SK-N-SH (cell line): Measurements from ENCODE around the gene PPIF. TPM values are rescaled to one million over a fixed set of nuclear protein-coding genes. Genes with fewer than 3 reads are reported as not detected.

Experiments
- CTCF ChIA-PET: fragments of 300-600, 350-600 bp; formaldehyde crosslinking; extraction: SDS; loops from one replicate; lab custom pipeline; 2021; lab: Yijun Ruan, JAX
- POLR2A ChIA-PET: fragments of 350-600 bp; sonication (Branson Sonifier 250); formaldehyde crosslinking; extraction: SDS; loops from one replicate; lab custom pipeline; 2020; ENCODE audit warnings: antibody characterized with exemption, inconsistent platforms; lab: Yijun Ruan, JAX
- DNase-seq: peaks from one replicate; pipeline ENCODE4 v3.0.0; 2012
- H2AFZ ChIP-seq: fragments of 200-600 bp; sonication (generic); 2 replicates; pipeline ENCODE4 v1.8.1; 2016; ENCODE audit warnings: antibody characterized with exemption, mild to moderate bottlenecking, low read depth
- H3F3A ChIP-seq: fragments of 200-600 bp; sonication (generic); replicated peaks from 2 replicates; pipeline ENCODE3; 2016; ENCODE audit warnings: antibody characterized with exemption, mild to moderate bottlenecking; ENCODE audit not compliant: insufficient read depth
- H3K27ac ChIP-seq, 2 experiments: fragments of 200-500 bp in 1 of 2; fragments of 200-600 bp in 1 of 2; sonication (Bioruptor generic) in 1 of 2; sonication (generic), shearing (Covaris generic) in 1 of 2; 2 replicates each; pipeline versions ENCODE4 v1.5.1 to v1.6.1; 2014 to 2016; ENCODE audit warnings: low read depth in 2 of 2, inconsistent platforms in 1 of 2, low read length in 1 of 2, mild to moderate bottlenecking in 1 of 2, mixed read lengths in 1 of 2
- H3K27me3 ChIP-seq: fragments of 200-600 bp; sonication (generic), shearing (Covaris generic); 2 replicates; pipeline ENCODE4 v1.6.1; 2016; ENCODE audit warnings: mixed run types; ENCODE audit not compliant: insufficient read depth
- H3K36me3 ChIP-seq, 2 experiments: fragments of 200-500 bp in 1 of 2; fragments of 200-600 bp in 1 of 2; sonication (Bioruptor generic) in 1 of 2; sonication (generic) in 1 of 2; replicated peaks in 1 of 2; 2 replicates each; pipeline versions ENCODE3 to v1.5.1; 2014 to 2016; ENCODE audit warnings: low read length in 1 of 2, mild to moderate bottlenecking in 1 of 2; ENCODE audit not compliant: insufficient read depth in 2 of 2, control insufficient read depth in 1 of 2
- H3K4me1 ChIP-seq, 2 experiments: fragments of 200-500 bp in 1 of 2; fragments of 200-600 bp in 1 of 2; sonication (Bioruptor generic) in 1 of 2; sonication (generic), shearing (Covaris generic) in 1 of 2; 2 replicates each; pipeline versions ENCODE4 v1.5.1 to v1.6.1; 2014 to 2016; ENCODE audit warnings: low read depth in 1 of 2, low read length in 1 of 2, mixed run types in 1 of 2; ENCODE audit not compliant: insufficient read depth in 2 of 2, control insufficient read depth in 1 of 2
- H3K4me2 ChIP-seq: fragments of 200-600 bp; sonication (generic), shearing (Covaris generic); 2 replicates; pipeline ENCODE4 v1.6.1; 2017; ENCODE audit warnings: mixed run types
- H3K4me3 ChIP-seq, 2 experiments: fragments of 200-500 bp in 1 of 2; fragments of 200-600 bp in 1 of 2; sonication (Bioruptor generic) in 1 of 2; sonication (generic), shearing (Covaris generic) in 1 of 2; 2 replicates each; pipeline versions ENCODE4 v1.5.1 to v1.8.1; 2014 to 2016; ENCODE audit warnings: low read depth in 2 of 2, inconsistent platforms in 1 of 2, low read length in 1 of 2, mild to moderate bottlenecking in 1 of 2, mixed read lengths in 1 of 2, moderate library complexity in 1 of 2
- H3K79me2 ChIP-seq: fragments of 200-600 bp; sonication (generic); 2 replicates; pipeline ENCODE4 v1.8.1; 2017; ENCODE audit warnings: mild to moderate bottlenecking; ENCODE audit not compliant: insufficient read depth
- H3K9ac ChIP-seq: fragments of 200-600 bp; sonication (generic); 2 replicates; pipeline ENCODE4 v1.6.1; 2017; ENCODE audit warnings: mixed run types
- H3K9me2 ChIP-seq: fragments of 200-600 bp; sonication (generic); 2 replicates; pipeline ENCODE4 v1.6.1; 2017; ENCODE audit warnings: mixed run types
- H3K9me3 ChIP-seq: fragments of 200-600 bp; sonication (generic); 2 replicates; pipeline ENCODE4 v1.6.1; 2017; ENCODE audit warnings: mixed run types, mild to moderate bottlenecking, moderate library complexity
- H4K20me1 ChIP-seq: fragments of 200-600 bp; sonication (generic); 2 replicates; pipeline ENCODE4 v1.6.1; 2017; ENCODE audit warnings: mild to moderate bottlenecking, mixed run types; ENCODE audit not compliant: insufficient read depth
- ELF1 ChIP-seq: IDR thresholded peaks from 2 replicates; pipeline ENCODE4 v1.4.0; 2012
- FOSL2 ChIP-seq: IDR thresholded peaks from 2 replicates; pipeline ENCODE4 v1.4.0; 2012; ENCODE audit warnings: low read depth, mild to moderate bottlenecking, moderate library complexity, borderline replicate concordance
- FOXJ3 ChIP-seq: sonication (generic); formaldehyde crosslinking; IDR thresholded peaks from 2 replicates; pipeline ENCODE4 v1.5.1; 2020; ENCODE audit warnings: mild to moderate bottlenecking, missing genetic modification reagents
- FOXM1 ChIP-seq: IDR thresholded peaks from 2 replicates; pipeline ENCODE4 v1.4.0; 2012; ENCODE audit warnings: low read depth, mild to moderate bottlenecking
- GABPA ChIP-seq: IDR thresholded peaks from 2 replicates; pipeline ENCODE4 v1.4.0; 2012; ENCODE audit warnings: low read depth, mild to moderate bottlenecking
- GATA2 ChIP-seq: sonication (generic); formaldehyde crosslinking; IDR thresholded peaks from 2 replicates; pipeline ENCODE4 v1.5.0; 2020; ENCODE audit warnings: mild to moderate bottlenecking, missing genetic modification reagents
- IRF3 ChIP-seq: fragments of 150-350 bp; IDR thresholded peaks from 2 replicates; pipeline ENCODE4 v1.6.1; 2016; ENCODE audit warnings: mild to moderate bottlenecking, low read depth, low read length
- JUND ChIP-seq: IDR thresholded peaks from 2 replicates; pipeline ENCODE4 v1.4.0; 2012
- MAX ChIP-seq: IDR thresholded peaks from 2 replicates; pipeline ENCODE4 v1.4.0; 2012; ENCODE audit warnings: low read depth
- MEF2A ChIP-seq: IDR thresholded peaks from 2 replicates; pipeline ENCODE4 v1.4.0; 2012; ENCODE audit warnings: low read depth, borderline replicate concordance
- NFIC ChIP-seq: IDR thresholded peaks from 2 replicates; pipeline ENCODE4 v1.4.0; 2012; ENCODE audit warnings: borderline replicate concordance
- PBX3 ChIP-seq: IDR thresholded peaks from 2 replicates; pipeline ENCODE4; 2012
- POLR2AphosphoS5 ChIP-seq: IDR thresholded peaks from 2 replicates; pipeline ENCODE4 v1.6.1; 2012; ENCODE audit warnings: low read depth, low read length
- RAD21 ChIP-seq: IDR thresholded peaks from 2 replicates; pipeline ENCODE4 v1.6.1; 2012; ENCODE audit warnings: mild to moderate bottlenecking, low read length
- RCOR1 ChIP-seq: fragments of 150-350 bp; IDR thresholded peaks from 2 replicates; pipeline ENCODE4 v1.6.1; 2017; ENCODE audit warnings: antibody characterized with exemption, low read length
- RXRA ChIP-seq: IDR thresholded peaks from 2 replicates; pipeline ENCODE4 v1.4.0; 2012; ENCODE audit warnings: low read depth, mild to moderate bottlenecking, borderline replicate concordance
- SIN3A ChIP-seq: IDR thresholded peaks from 2 replicates; pipeline ENCODE4 v1.6.1; 2012; ENCODE audit warnings: low read depth, mild to moderate bottlenecking, low read length, moderate library complexity, borderline replicate concordance
- SMC3 ChIP-seq: IDR thresholded peaks from 2 replicates; pipeline ENCODE4 v1.6.1; 2012; ENCODE audit warnings: low read depth, low read length, improper control_type of control experiment
- USF1 ChIP-seq: IDR thresholded peaks from 2 replicates; pipeline ENCODE4 v1.4.0; 2012; ENCODE audit warnings: low read depth, borderline replicate concordance
- YY1 ChIP-seq: IDR thresholded peaks from 2 replicates; pipeline ENCODE4 v1.4.0; 2012; ENCODE audit warnings: low read depth, mild to moderate bottlenecking
- WGBS: methylation state at CpG from one replicate; pipeline ENCODE4 v1.1.6; 2017; ENCODE audit warnings: low lambda C conversion rate; 5-methylcytosine and 5-hydroxymethylcytosine counted together
- polyA plus RNA-seq, 3 experiments: library from polyadenylated mRNA; depleted of rRNA; stranded (reverse); fragments of >200 nt; gene quantifications; 2 replicates each; pipeline ENCODE4 v1.2.3, GENCODE V29; 2012

Gene PPIF
- polyA plus RNA-seq, 1 of the 3 experiments (the other 2 are of a cell fraction): 85.9 TPM

GRCh38 chr10:79377557-79378382 lies 30.5 kb downstream of the PPIF start:
- TF ChIP-seq FOXJ3 (CRISPR knock-in tag) (no peak), GABPA (no peak), RAD21 (no peak), ELF1 (no peak), POLR2AphosphoS5 (no peak), NFIC (no peak), MAX (no peak), GATA2 (no peak), SIN3A (no peak), JUND (no peak), MEF2A (no peak)
- no peaks in the 10 kb centered on the region for H3K36me3 ChIP-seq
- no peak overlapping the region for H2AFZ ChIP-seq
- H3K9me3 ChIP-seq: no peaks in the 10 kb centered on the region
- H3F3A ChIP-seq: peaks cover 13% of the 10 kb centered on the region
- ChIA-PET POLR2A (no interaction called here), CTCF (no interaction called here)
- DNase-seq: no peak
- no peaks in the 10 kb centered on the region for H3K27me3 ChIP-seq
- H4K20me1 ChIP-seq: no peaks in the 10 kb centered on the region
- 93% methylated on average over 36 of the region's 36 CpGs for WGBS
- H3K79me2 ChIP-seq: no peaks in the 10 kb centered on the region
- peaks cover 11% of the 10 kb centered on the region in 2 experiments; a peak in 2 of 4 replicates for H3K4me1 ChIP-seq
- no peak overlapping the region for H3K4me3 ChIP-seq
- H3K4me2 ChIP-seq: no peak overlapping the region
- H3K9me2 ChIP-seq: no peaks in the 10 kb centered on the region
- no peak overlapping the region for H3K27ac ChIP-seq
- H3K9ac ChIP-seq: no peak overlapping the region

GRCh38 chr10:79378383-79378646 lies 31.0 kb downstream of the PPIF start:
- H3K9ac ChIP-seq: no peak overlapping the region
- TF ChIP-seq RCOR1 (no peak), FOSL2 (no peak), GATA2 (no peak), IRF3 (no peak), PBX3 (no peak), FOXM1 (no peak), GABPA (no peak), YY1 (no peak), RXRA (no peak), USF1 (no peak), SMC3 (no peak)
- WGBS: 94% methylated on average over 7 of the region's 7 CpGs
- H3K27ac ChIP-seq: no peak overlapping the region
- H3K9me3 ChIP-seq: no peaks in the 10 kb centered on the region
- no peaks in the 10 kb centered on the region for H3K79me2 ChIP-seq
- H3K36me3 ChIP-seq: no peaks in the 10 kb centered on the region
- H3K27me3 ChIP-seq: no peaks in the 10 kb centered on the region
- DNase-seq: no peak
- peaks cover 11% of the 10 kb centered on the region in 2 experiments; a peak in 2 of 4 replicates for H3K4me1 ChIP-seq
- ChIA-PET POLR2A (no interaction called here), CTCF (no interaction called here)
- no peaks in the 10 kb centered on the region for H3K9me2 ChIP-seq
- H3K4me3 ChIP-seq: no peak overlapping the region
- H3F3A ChIP-seq: peaks cover 13% of the 10 kb centered on the region
- H2AFZ ChIP-seq: no peak overlapping the region
- no peaks in the 10 kb centered on the region for H4K20me1 ChIP-seq
- H3K4me2 ChIP-seq: no peak overlapping the region
